Testis (tissue), 3 donors: ENCODE results near the gene PJA2. TPM values are rescaled to one million over a fixed set of nuclear protein-coding genes. Genes with fewer than 3 reads are reported as not detected.
A peak's percentile ranks its signal among the peaks of the same experiment; 100 is the strongest.

Source experiments
- DNase-seq: peaks from one replicate; pipeline ENCODE4 v3.0.0-alpha.2; 2019
- H3K27ac ChIP-seq, 2 donors: fragments of 200-600 bp; sonication (generic); one replicate each; pipeline ENCODE4 v1.5.1; 2019
- H3K27me3 ChIP-seq: fragments of 200-600 bp; sonication (generic); one replicate; pipeline ENCODE4 v1.5.1; 2019
- H3K36me3 ChIP-seq: fragments of 200-600 bp; sonication (generic); one replicate; pipeline ENCODE4 v1.5.1; 2017; ENCODE audit warnings: low read depth; ENCODE audit errors: missing control alignments
- H3K4me1 ChIP-seq: fragments of 200-600 bp; sonication (generic); one replicate; pipeline ENCODE4 v1.5.1; 2019
- H3K4me3 ChIP-seq, 2 donors: fragments of 200-600 bp; sonication (generic); one replicate each; pipeline ENCODE4 v1.5.1; 2017 to 2019
- H3K9me3 ChIP-seq: fragments of 200-600 bp; sonication (generic); one replicate; pipeline ENCODE4 v1.5.1; 2017
- POLR2A ChIP-seq: fragments of 450-650 bp; IDR thresholded peaks from one replicate; pipeline ENCODE4 v1.6.1; 2017; ENCODE audit warnings: antibody characterized with exemption, mild to moderate bottlenecking, moderate library complexity
- WGBS, 2 donors: methylation state at CpG; one replicate each; pipeline ENCODE4 v1.1.5; 2018; 5-methylcytosine and 5-hydroxymethylcytosine counted together
- intact Hi-C: fragments of 100-400 bp; cut with DNase I; formaldehyde crosslinking; loops from one replicate; pipeline ENCODE4 v1.15.1; 2023; ENCODE audit warnings: low total_unique reads
- polyA plus RNA-seq: library from polyadenylated mRNA; stranded (reverse); fragments of 350-450 nt; fragmentation: Illumina TruSeq; extraction: RNeasy Lipid Tissue Mini Kit (QIAGEN cat#74804); gene quantifications from one replicate; pipeline ENCODE4 v1.2.3, GENCODE V29; 2014; ENCODE audit warnings: low read depth, low replicate concordance; ENCODE audit not compliant: insufficient read depth
- total RNA-seq, 2 donors: library from RNA; depleted of rRNA; stranded (reverse); fragments of >200 nt; gene quantifications; one replicate each; pipeline ENCODE4 v1.2.3, GENCODE V29; 2016
- TF ChIP-seq, protein P1 (sequence below), 3 experiments: fragments of 450-650 bp in 2 of 3; fragments of 200-600 bp in 1 of 3; sonication (generic) in 1 of 3; IDR thresholded peaks; one replicate each; pipeline ENCODE4 v1.5.1; 2016 to 2019; ENCODE audit warnings: antibody characterized with exemption in 3 of 3, mild to moderate bottlenecking in 2 of 3, moderate library complexity in 1 of 3

PJA2 gene
- total and polyA plus RNA-seq, 3 donors from 2014 or later, result 77.3 to 112 (median 105) TPM

DNA sequence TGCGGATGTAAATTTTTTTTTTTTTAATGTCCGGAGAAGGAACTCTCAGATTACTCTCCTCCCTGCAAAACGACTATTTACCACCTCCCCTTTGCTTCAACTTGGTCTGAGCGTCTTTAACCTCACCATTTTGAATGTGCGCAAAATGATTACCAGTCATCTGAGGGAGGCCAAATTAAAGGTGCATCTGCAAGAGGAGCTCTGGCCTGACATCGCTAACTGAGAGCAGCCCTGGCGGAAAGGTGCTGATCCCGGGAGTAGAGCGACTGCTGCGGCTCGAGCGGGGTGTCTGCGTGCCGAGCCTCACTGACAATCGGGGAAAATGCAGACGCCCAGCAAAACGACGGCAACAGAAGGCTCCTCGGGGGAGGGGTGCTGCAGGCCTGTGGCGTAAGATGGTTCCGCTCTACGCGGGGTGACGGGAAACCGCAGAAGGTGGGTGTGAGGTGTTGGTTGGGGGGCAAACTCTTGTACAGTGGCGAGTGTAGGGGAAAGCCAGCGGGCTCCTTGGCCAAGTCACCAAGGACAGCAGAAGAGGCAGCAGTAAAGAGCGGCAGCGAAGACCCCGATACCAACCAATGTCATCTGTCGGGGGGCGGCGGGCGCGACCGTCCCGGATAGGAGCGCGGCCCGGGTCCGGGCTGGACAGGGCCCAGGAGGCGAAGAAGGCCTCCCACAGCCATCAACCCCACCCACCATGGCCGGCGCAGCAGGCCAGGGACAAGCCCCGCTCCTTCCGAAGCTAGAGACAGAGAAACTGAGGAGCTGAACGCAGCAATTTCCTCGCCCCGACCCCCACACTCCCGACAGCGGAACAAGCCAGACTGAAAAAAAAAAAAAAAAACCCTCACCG, 557 bp downstream of the PJA2 start:
- H3K4me1 ChIP-seq, result peaks cover 20% of the 10 kb centered on the region
- intact Hi-C loops, result no loop called here

DNA sequence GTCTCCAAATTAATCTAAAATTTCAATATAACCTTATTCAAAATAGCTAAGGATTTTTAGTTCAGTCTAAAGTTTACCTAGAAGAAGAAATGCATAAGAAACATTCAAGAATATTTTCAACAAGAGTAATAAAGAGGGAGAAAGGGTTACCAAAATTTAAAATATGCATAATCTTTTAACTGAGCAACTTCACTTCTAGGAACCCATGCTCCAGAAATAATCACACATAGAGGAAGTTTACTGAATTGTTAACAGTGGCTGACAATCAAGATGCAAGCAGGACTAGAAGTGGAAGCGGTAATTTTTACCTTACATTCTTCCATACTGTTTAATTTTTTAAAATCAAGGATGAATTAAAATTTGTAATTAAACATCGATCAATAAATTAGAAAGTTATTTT, 1.9 kb downstream of the PJA2 start:
- 15 to 18% methylated on average over 2 of the region's 2 CpGs for WGBS, 2 donors
- peak overlapping the region; percentile 89 to 91 for H3K4me3 ChIP-seq
- DNase-seq, result no peak
- H3K9me3 ChIP-seq, result no peaks in the 10 kb centered on the region
- peaks cover 20% of the 10 kb centered on the region for H3K4me1 ChIP-seq
- peak overlapping the region; percentile 99 for H3K27ac ChIP-seq
- no peaks in the 10 kb centered on the region for H3K36me3 ChIP-seq
- no peak for TF ChIP-seq POLR2A
- TF ChIP-seq, protein P1, sequence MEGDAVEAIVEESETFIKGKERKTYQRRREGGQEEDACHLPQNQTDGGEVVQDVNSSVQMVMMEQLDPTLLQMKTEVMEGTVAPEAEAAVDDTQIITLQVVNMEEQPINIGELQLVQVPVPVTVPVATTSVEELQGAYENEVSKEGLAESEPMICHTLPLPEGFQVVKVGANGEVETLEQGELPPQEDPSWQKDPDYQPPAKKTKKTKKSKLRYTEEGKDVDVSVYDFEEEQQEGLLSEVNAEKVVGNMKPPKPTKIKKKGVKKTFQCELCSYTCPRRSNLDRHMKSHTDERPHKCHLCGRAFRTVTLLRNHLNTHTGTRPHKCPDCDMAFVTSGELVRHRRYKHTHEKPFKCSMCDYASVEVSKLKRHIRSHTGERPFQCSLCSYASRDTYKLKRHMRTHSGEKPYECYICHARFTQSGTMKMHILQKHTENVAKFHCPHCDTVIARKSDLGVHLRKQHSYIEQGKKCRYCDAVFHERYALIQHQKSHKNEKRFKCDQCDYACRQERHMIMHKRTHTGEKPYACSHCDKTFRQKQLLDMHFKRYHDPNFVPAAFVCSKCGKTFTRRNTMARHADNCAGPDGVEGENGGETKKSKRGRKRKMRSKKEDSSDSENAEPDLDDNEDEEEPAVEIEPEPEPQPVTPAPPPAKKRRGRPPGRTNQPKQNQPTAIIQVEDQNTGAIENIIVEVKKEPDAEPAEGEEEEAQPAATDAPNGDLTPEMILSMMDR (IDR thresholded peaks at IDR 0.05), result no peak
- intact Hi-C loops, result no loop called here
- H3K27me3 ChIP-seq, result no peaks in the 10 kb centered on the region

More for the DNA sequence above, 557 bp downstream of the PJA2 start:
- H3K9me3 ChIP-seq, result no peaks in the 10 kb centered on the region
- TF ChIP-seq, protein P1 (IDR thresholded peaks at IDR 0.05), result no peak
- no peak for TF ChIP-seq POLR2A
- 0 to 1% methylated on average over 40 to 52 of the region's 52 CpGs for WGBS, 2 donors
- H3K27me3 ChIP-seq, result no peaks in the 10 kb centered on the region
- no peaks in the 10 kb centered on the region for H3K36me3 ChIP-seq
- DNase-seq, result peak; percentile 82
- H3K4me3 ChIP-seq, result peak overlapping the region; percentile 89 to 91
- H3K27ac ChIP-seq, result peak overlapping the region; percentile 99

DNA sequence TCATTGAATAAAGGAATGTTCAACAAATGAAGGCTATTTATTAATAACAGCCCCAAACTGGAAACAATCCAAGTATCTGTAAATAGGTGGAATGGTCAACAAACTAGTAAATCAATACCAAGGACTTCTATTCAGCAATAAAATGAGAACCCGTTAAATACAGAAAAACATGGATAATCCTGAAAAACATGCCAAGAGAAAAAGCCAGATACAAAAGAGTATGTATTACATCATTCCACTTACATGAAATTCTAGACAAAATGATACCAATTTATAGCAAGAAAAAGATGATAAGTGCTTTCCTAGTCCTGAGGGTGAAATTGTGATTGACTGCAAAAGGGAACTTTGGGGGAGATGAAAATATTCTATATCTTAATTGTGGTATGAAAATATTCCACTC, 3.1 kb downstream of the PJA2 start:
- no peak overlapping the region for H3K4me3 ChIP-seq
- no peaks in the 10 kb centered on the region for H3K36me3 ChIP-seq
- intact Hi-C loops, result no loop called here
- DNase-seq, result no peak
- 32 to 34% methylated on average over 1 of the region's 1 CpG for WGBS, 2 donors
- peak overlapping the region; percentile 15 to 99 for H3K27ac ChIP-seq
- H3K27me3 ChIP-seq, result no peaks in the 10 kb centered on the region
- peaks cover 25% of the 10 kb centered on the region for H3K4me1 ChIP-seq
- no peaks in the 10 kb centered on the region for H3K9me3 ChIP-seq
- TF ChIP-seq, protein P1 (IDR thresholded peaks at IDR 0.05), result no peak
- TF ChIP-seq POLR2A, result no peak

- Histone ChIP-seq H3K4me1 (peaks cover 37% of the 10 kb centered on the region), H3K27ac (no peak overlapping the region), H3K4me3 (no peak overlapping the region), H3K27me3 (no peaks in the 10 kb centered on the region), H3K36me3 (no peaks in the 10 kb centered on the region), H3K9me3 (no peaks in the 10 kb centered on the region)
- DNase-seq, result no peak
- WGBS, 2 donors, result 73 to 84% methylated on average over 6 of the region's 6 CpGs
- intact Hi-C loops, result no loop called here
- TF ChIP-seq, protein P1 (IDR thresholded peaks at IDR 0.05), result no peak
- TF ChIP-seq POLR2A, result no peak
Measured at GRCh38 chr5:109404428-109404960, 5.3 kb downstream of the PJA2 start.
